ENCODE data around the gene RIMKLA.

RIMKLA gene

GRCh38 chr1:42417166-42417565 lies 36.6 kb downstream of the RIMKLA start:
- no peak for DNase-seq (ENCODE audit: low read depth)
- H3K4me3 ChIP-seq (ENCODE audit: low read depth, low read length), result no peak overlapping the region
- TF ChIP-seq CTCF (IDR thresholded peaks at IDR 0.05; ENCODE audit: control insufficient read depth, extremely low read depth, insufficient read depth), result no peak

GRCh38 chr1:42418516-42418915 lies 37.9 kb downstream of the RIMKLA start:
- no peak overlapping the region for H3K4me3 ChIP-seq (ENCODE audit: low read depth, low read length)
- no peak for TF ChIP-seq CTCF (IDR thresholded peaks at IDR 0.05; ENCODE audit: control insufficient read depth, extremely low read depth, insufficient read depth)
- DNase-seq (ENCODE audit: low read depth), result no peak

- TF ChIP-seq CTCF (IDR thresholded peaks at IDR 0.05; ENCODE audit: control insufficient read depth, extremely low read depth, insufficient read depth), result no peak
- no peak overlapping the region for H3K4me3 ChIP-seq (ENCODE audit: low read depth, low read length)
- no peak for DNase-seq (ENCODE audit: low read depth)
Observed at GRCh38 chr1:42419126-42419821, 38.7 kb downstream of the RIMKLA start.

- no peak for TF ChIP-seq CTCF (IDR thresholded peaks at IDR 0.05; ENCODE audit: control insufficient read depth, extremely low read depth, insufficient read depth)
- DNase-seq (ENCODE audit: low read depth), result no peak
- H3K4me3 ChIP-seq (ENCODE audit: low read depth, low read length), result no peak overlapping the region
Observed at GRCh38 chr1:42420121-42420520, 39.5 kb downstream of the RIMKLA start.

GRCh38 chr1:42420911-42421585 lies 40.5 kb downstream of the RIMKLA start:
- TF ChIP-seq CTCF (IDR thresholded peaks at IDR 0.05; ENCODE audit: control insufficient read depth, extremely low read depth, insufficient read depth), result no peak
- peak; percentile 65 for DNase-seq (ENCODE audit: low read depth)
- no peak overlapping the region for H3K4me3 ChIP-seq (ENCODE audit: low read depth, low read length)

GRCh38 chr1:42422737-42423136 lies 42.1 kb downstream of the RIMKLA start:
- no peak overlapping the region for H3K4me3 ChIP-seq (ENCODE audit: low read depth, low read length)
- DNase-seq (ENCODE audit: low read depth), result no peak
- no peak for TF ChIP-seq CTCF (IDR thresholded peaks at IDR 0.05; ENCODE audit: control insufficient read depth, extremely low read depth, insufficient read depth)

All from LNCaP clone FGC (cell line).